DMS153 (cell line): ENCODE measurements around the gene FAM149A.
A peak's percentile ranks its signal among the peaks of the same experiment; 100 is the strongest.

Source experiments
- DNase-seq: peaks from one replicate; lab custom pipeline; 2025; lab: John Stamatoyannopoulos, UW

FAM149A gene

GRCh38 chr4:186202490-186203140 is 98.1 kb downstream of the FAM149A start:
- no peak for DNase-seq

- peak; percentile 13 for DNase-seq
Measured at GRCh38 chr4:186203406-186203805, 98.9 kb downstream of the FAM149A start.

- DNase-seq, result peak; percentile 68
Measured at GRCh38 chr4:186204103-186204559, 99.6 kb downstream of the FAM149A start.

GRCh38 chr4:186204686-186205085 is 100.2 kb downstream of the FAM149A start:
- DNase-seq, result no peak

- no peak for DNase-seq
Measured at GRCh38 chr4:186205156-186205555, 100.7 kb downstream of the FAM149A start.

- DNase-seq, result no peak
Measured at GRCh38 chr4:186216465-186217024, 112.0 kb downstream of the FAM149A start.

- DNase-seq, result no peak
Measured at GRCh38 chr4:186217733-186218293, 113.3 kb downstream of the FAM149A start.

GRCh38 chr4:186221624-186222023 is 117.1 kb downstream of the FAM149A start:
- DNase-seq, result no peak
